Adipocyte (in vitro differentiated cells): ENCODE results near the gene CDCA4.
A peak's percentile ranks its signal among the peaks of the same experiment; 100 is the strongest.
"Not testable (repeated sequence)": the region's sequence is repeated elsewhere in the genome, so short reads cannot be mapped to it uniquely, and the experiment has no call there.

Experiments used
- DNase-seq: peaks from one replicate; pipeline ENCODE4 v3.0.0-alpha.2; 2015; ENCODE audit warnings: low read depth
- H3K27me3 ChIP-seq: replicated peaks from 2 replicates; pipeline ENCODE4 v1.7.0; 2013; ENCODE audit warnings: mild to moderate bottlenecking, low read length, moderate library complexity; ENCODE audit not compliant: control insufficient read depth, insufficient read depth
- H3K36me3 ChIP-seq: 2 replicates; pipeline ENCODE4 v1.7.0; 2013; ENCODE audit warnings: low read length, mild to moderate bottlenecking, moderate library complexity; ENCODE audit not compliant: control insufficient read depth, insufficient read depth, severe bottlenecking
- H3K4me1 ChIP-seq: 2 replicates; pipeline ENCODE4 v1.7.0; 2013; ENCODE audit warnings: mild to moderate bottlenecking, low read length, moderate library complexity; ENCODE audit not compliant: control insufficient read depth, insufficient read depth
- H3K4me3 ChIP-seq: 2 replicates; pipeline ENCODE4 v1.7.0; 2013; ENCODE audit warnings: mild to moderate bottlenecking, low read length, moderate library complexity
- H3K9ac ChIP-seq: 2 replicates; pipeline ENCODE4 v1.7.0; 2013; ENCODE audit warnings: mild to moderate bottlenecking, low read length, moderate library complexity
- H3K9me3 ChIP-seq: 2 replicates; pipeline ENCODE4 v1.7.0; 2013; ENCODE audit warnings: mild to moderate bottlenecking, low read length, moderate library complexity; ENCODE audit not compliant: control insufficient read depth

CDCA4 gene

GRCh38 chr14:105030194-105030593, 9.3 kb upstream of the CDCA4 start:
- no peak overlapping the region for H3K4me3 ChIP-seq
- peaks cover 11% of the 10 kb centered on the region for H3K4me1 ChIP-seq
- no peak overlapping the region for H3K9ac ChIP-seq
- H3K9me3 ChIP-seq, result no peaks in the 10 kb centered on the region
- no peaks in the 10 kb centered on the region for H3K27me3 ChIP-seq
- no peaks in the 10 kb centered on the region for H3K36me3 ChIP-seq
- DNase-seq, result no peak

GRCh38 chr14:105029402-105029801, 8.5 kb upstream of the CDCA4 start:
- Histone ChIP-seq H3K9me3 (no peaks in the 10 kb centered on the region), H3K27me3 (no peaks in the 10 kb centered on the region), H3K36me3 (no peaks in the 10 kb centered on the region), H3K4me3 (no peak overlapping the region), H3K9ac (no peak overlapping the region), H3K4me1 (peaks cover 17% of the 10 kb centered on the region)
- no peak for DNase-seq

- H3K9me3 ChIP-seq, result no peaks in the 10 kb centered on the region
- H3K4me3 ChIP-seq, result no peak overlapping the region
- no peaks in the 10 kb centered on the region for H3K36me3 ChIP-seq
- H3K9ac ChIP-seq, result no peak overlapping the region
- no peak for DNase-seq
- peaks cover 24% of the 10 kb centered on the region for H3K4me1 ChIP-seq
- H3K27me3 ChIP-seq, result no peaks in the 10 kb centered on the region
These were observed 7.5 kb upstream of the CDCA4 start for GRCh38 chr14:105028251-105028927.

DNA sequence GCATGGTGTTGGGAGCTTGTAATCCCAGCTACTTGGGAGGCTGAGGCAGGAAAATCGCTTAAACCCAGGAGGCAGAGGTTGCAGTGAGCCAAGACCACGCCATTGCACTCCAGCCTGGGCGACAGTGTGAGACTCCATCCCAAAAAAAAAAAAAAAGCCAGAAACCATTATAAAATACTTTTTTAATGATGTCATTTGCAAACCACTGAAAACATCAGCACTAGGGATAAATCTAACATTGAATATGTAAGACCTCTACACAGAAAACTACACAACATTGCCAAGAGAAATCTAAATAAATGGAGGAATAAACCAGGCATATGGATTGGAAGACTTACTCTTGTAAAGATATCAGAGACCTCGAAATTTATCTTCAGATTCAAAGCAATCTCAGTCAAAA, 6.8 kb upstream of the CDCA4 start:
- H3K9ac ChIP-seq, H3K27me3 ChIP-seq, DNase-seq, H3K4me3 ChIP-seq, H3K36me3 ChIP-seq, H3K9me3 ChIP-seq: not testable (repeated sequence)
- peaks cover 30% of the 10 kb centered on the region for H3K4me1 ChIP-seq

DNA sequence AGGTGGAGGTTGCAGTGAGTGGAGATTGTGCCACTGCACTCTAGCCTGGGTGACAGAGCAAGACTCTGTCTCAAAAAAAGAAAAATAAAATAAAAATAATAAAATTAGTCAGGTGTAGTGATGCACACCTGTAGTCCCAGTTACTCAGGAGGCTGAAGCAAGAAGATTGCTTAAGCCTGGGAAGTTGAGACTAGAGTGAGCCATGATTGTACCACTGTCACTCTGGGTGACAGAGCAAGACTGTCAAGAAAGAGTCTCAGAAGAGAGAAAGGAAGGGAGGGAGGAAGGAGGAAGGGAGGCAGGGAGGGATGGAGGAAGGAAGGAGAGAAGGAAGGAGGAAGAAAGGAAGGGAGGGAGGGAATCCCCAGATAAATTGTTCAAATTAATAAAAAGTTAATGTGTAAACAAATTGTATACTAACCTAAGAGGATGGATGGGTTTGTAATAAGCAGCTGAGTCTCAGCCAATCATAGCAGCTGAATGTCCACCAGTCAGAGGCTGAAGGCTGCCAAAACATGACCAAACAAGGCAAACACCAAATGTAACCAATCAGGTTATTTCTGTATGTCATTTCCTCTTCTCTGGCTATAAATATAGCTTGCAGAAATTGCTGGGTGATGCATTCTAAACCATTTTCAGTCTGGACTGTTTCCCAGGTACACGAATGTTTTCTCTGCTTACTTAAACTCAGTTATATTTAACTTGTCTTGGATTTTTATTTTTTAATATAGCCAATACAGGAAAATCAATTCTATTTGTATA, 6.1 kb upstream of the CDCA4 start:
- Histone ChIP-seq H3K27me3 (no peaks in the 10 kb centered on the region), H3K9ac (no peak overlapping the region), H3K9me3 (no peaks in the 10 kb centered on the region), H3K4me3 (no peak overlapping the region), H3K4me1 (peaks cover 34% of the 10 kb centered on the region), H3K36me3 (no peaks in the 10 kb centered on the region)
- no peak for DNase-seq

DNA sequence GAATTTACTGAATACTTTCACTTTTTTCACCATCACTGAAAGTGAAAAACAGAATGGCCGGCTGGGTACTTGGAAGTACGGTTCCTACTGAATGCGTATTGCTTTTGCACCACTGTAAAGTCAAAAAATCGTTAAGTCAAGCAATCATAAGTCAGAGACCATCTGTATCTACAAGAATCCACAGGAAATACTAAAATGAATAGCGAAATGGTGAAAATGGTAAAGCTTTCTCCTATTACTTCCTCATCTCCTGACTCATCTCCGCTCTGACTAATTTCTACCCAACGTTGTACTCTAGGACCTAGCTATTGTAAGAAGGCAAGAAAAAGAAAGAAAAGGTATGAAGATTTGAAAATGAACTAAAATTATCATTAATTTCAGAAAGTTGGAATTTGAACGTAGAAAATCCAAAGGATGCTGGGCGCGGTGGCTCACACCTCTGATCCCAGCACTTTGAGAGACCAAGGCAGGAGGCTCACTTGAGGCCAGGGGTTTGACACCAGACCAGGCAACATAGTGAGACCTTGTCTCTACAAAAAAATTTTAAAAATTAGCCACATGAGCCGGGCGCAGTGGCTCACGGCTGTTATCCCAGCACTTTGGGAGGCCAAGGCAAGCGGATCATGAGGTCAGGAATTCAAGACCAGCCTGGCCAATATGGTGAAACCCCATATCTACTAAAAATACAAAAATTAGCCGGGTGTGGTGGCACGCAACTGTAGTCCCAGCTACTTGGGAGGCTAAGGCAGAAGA, 5.3 kb upstream of the CDCA4 start:
- H3K27me3 ChIP-seq, result no peaks in the 10 kb centered on the region
- no peaks in the 10 kb centered on the region for H3K36me3 ChIP-seq
- H3K9ac ChIP-seq, result no peak overlapping the region
- peaks cover 40% of the 10 kb centered on the region for H3K4me1 ChIP-seq
- no peaks in the 10 kb centered on the region for H3K9me3 ChIP-seq
- DNase-seq, result no peak
- H3K4me3 ChIP-seq, result no peak overlapping the region

- Histone ChIP-seq H3K4me3 (no peak overlapping the region), H3K4me1 (peaks cover 40% of the 10 kb centered on the region), H3K9ac (no peak overlapping the region), H3K27me3 (no peaks in the 10 kb centered on the region), H3K36me3 (no peaks in the 10 kb centered on the region), H3K9me3 (no peaks in the 10 kb centered on the region)
- DNase-seq, result no peak
These were observed 4.5 kb upstream of the CDCA4 start for GRCh38 chr14:105025429-105025828.

GRCh38 chr14:105023791-105024480, 3.1 kb upstream of the CDCA4 start:
- H3K4me1 ChIP-seq, result peaks cover 51% of the 10 kb centered on the region

DNA sequence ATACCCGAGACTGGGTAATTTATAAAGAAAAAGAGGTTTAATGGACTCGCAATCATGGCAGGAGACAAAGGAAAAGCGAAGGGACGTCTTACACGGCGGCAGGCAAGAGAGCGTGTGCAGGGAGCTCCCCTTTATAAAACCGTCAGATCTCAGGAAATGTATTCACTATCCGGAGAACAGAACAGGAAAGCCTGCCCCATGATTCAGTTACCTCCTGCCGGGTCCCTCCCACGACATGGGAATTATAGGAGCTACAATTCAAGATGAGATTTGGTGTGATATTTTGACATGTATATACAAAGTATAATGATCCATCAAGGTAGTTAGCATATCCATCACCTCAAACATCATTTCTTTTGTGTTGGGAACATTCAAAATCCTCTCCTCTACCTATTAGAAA, 2.3 kb upstream of the CDCA4 start:
- no peaks in the 10 kb centered on the region for H3K36me3 ChIP-seq
- H3K4me1 ChIP-seq, result peaks cover 51% of the 10 kb centered on the region
- DNase-seq, result no peak
- H3K9me3 ChIP-seq, result no peaks in the 10 kb centered on the region
- no peak overlapping the region for H3K4me3 ChIP-seq
- H3K9ac ChIP-seq, result peak overlapping the region; percentile 15
- no peaks in the 10 kb centered on the region for H3K27me3 ChIP-seq

More at GRCh38 chr14:105023791-105024480, 3.1 kb upstream of the CDCA4 start:
- H3K27me3 ChIP-seq, result no peaks in the 10 kb centered on the region
- no peaks in the 10 kb centered on the region for H3K36me3 ChIP-seq
- DNase-seq, result peak; percentile 49
- no peaks in the 10 kb centered on the region for H3K9me3 ChIP-seq
- peak overlapping the region; percentile 47 for H3K9ac ChIP-seq
- H3K4me3 ChIP-seq, result peak overlapping the region; percentile 53

DNA sequence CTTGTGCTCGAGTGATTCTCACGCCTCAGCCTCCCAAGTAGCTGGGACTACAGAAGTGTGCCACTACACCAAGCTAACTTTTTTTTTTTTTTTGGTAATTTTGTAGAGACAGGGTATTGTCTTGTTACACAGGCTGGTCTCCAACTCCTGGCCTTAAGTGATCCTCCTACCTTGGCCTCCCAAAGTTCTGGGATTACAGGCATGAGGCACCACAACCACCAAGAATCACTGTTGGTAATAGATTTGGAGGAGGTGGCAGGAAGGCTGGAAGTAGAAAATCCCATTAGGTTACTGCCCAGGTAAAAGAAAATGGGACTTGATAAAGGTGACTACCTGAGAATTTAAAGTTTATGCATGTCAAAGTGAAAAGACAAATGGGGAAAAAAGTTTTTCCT, 1.4 kb upstream of the CDCA4 start:
- DNase-seq, result no peak
- Histone ChIP-seq H3K4me3 (peak overlapping the region; percentile 97), H3K27me3 (no peaks in the 10 kb centered on the region), H3K9ac (peak overlapping the region; percentile 98), H3K4me1 (peaks cover 43% of the 10 kb centered on the region), H3K36me3 (no peaks in the 10 kb centered on the region), H3K9me3 (no peaks in the 10 kb centered on the region)
